G401.6 (cell line): Measurements from ENCODE around the gene WASF2.

Experiments used
- FAIRE-seq: peaks from 2 replicates; lab custom pipeline; 2012; peaks lifted over from hg19 to GRCh38; lab: Jason Lieb, UNC

The WASF2 gene

DNA sequence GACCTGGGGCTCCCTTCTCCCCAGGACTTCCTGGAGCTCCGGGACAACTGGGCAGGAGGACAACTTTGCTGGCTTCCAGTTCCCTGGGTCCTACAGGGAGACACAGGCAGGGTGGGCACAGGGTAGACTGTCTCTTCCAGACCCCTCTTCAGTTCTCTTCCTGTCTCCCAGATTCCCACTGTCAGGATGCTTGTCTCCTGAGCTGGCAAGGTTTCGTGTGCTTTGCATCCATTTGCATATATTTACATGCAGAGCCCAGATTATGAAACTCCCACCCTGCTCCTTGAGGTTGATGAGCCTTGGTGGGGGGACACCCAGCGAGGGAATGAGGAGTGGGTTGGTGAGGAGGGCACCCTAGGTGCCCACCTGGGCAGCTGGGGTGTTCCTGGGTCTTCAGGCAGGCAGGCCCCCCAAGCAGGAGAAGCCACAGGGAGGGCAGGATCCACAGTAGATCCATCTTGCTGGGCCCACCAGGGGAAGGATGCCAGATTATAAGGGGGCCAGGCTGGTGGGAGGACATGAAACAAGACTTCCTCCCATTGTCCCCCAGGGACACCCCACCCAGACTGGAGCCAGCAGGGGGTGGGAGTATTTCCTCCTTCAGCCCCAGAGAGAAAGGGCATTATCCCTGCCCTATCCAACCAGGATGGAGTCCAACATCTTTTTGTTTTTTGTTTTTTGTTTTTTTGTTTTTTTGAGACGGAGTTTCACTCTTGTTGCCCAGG is 115.4 kb downstream of the WASF2 start, which contains the start of gene FCN3:
TSS of gene FCN3 (minus strand) at position 463 of the 725 bp plus-strand sequence. CDS start at position 457, 6 bp downstream.
- no peak for FAIRE-seq

- no peak for FAIRE-seq
Observed at GRCh38 chr1:27372808-27373690, 116.9 kb downstream of the WASF2 start.

- FAIRE-seq: no peak
Observed at GRCh38 chr1:27372022-27372807, 117.8 kb downstream of the WASF2 start.

DNA sequence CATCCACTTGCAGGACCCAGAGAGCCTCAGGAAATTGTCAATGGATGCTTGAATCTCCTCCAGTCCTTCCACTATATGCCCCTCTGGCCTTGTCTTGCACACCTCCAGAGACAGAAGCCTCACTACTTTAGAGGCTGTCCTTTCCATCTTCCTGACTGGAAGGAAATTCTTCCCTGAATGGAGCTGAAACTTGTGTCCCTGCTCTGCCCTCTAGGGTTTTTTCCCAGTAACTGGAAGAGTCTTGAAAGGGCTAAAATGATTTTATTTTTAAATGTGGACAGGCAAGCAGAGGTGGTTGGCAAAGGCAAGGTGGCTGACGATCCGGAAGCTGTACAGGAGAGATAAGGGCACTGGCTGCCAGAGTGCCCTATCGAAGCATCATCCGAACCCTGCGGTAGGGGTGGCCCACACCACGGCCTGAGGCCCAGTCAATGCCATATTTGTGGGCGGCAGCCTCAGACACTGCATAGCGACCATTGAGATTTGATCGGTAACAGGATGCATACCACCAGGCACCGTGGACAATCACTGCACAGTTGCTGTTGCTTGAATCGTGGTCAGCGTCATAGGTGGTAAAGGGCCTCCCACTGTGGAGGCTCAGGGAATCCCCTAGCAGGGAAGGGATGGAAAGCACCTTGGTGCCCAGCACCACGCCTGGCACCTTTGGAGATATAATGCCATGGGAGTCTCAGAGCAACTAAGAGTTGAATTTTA is 120.9 kb downstream of the WASF2 start:
- FAIRE-seq: peak; percentile 81

DNA sequence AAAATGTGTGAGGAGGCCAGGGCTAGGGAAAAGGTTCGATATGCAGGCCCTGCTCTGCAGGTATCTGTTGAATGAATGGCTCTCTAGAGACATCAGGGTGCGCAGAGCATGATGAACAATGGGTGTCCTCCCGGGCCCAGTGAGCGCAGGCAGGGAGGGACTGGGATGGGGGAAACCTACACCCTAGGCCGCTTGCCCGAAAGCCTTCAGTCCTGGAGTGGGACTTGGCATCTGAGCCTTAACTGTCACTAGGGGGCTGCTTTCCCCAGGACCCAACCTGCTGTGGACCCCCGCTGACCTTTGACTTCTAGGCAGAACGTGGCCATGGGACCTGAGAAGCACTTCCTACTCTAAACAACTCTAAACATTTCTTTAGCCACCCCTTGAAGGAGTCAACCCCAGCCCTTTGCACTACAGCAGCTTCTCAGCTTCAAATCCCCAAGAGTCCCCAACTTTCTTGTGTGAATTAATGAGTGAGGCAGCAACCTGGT is 122.8 kb downstream of the WASF2 start:
- no peak for FAIRE-seq

DNA sequence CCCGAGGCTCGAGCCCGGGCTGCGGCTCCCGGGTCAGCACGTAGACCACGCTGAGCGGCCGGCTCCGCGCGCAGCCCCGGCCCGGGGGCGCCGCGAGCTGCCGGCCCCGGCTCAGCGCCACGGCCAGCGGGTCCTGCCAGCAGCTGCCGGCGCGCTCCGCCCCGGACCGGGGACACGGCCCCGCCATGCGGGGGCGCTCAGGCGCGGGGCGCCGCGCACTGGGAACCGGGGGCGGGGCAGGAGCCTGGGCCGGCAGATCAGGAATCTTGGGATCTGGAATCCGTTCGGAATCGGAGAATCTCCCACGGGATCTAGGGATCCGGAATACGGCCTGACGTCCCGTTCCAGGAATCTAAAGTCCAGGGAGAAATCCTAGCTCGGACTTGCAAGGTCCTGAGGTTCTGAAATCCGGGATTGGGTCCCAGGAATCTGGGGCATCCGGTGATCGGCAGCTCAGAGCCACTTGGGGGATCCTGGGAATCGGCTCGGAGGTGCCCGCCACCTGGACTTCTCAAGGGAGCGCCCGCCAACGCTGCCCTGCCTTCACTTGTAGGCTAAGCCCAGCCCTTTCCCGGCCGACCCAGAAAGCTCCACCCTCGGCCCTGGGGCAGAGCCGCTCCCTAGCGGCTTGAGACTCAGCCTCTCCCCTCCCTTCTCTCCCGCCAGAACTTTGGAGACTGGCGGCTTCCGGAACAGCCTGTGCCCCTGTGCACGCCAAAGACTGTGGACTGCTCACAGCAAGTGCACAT is 123.4 kb downstream of the WASF2 start, which contains the start of gene MAP3K6:
TSS of gene MAP3K6 (minus strand) at position 551 of the 749 bp plus-strand sequence. CDS start at position 187, 364 bp downstream.
- peak; percentile 86 for FAIRE-seq

GRCh38 chr1:27366113-27366410 is 123.9 kb downstream of the WASF2 start:
- no peak for FAIRE-seq

DNA sequence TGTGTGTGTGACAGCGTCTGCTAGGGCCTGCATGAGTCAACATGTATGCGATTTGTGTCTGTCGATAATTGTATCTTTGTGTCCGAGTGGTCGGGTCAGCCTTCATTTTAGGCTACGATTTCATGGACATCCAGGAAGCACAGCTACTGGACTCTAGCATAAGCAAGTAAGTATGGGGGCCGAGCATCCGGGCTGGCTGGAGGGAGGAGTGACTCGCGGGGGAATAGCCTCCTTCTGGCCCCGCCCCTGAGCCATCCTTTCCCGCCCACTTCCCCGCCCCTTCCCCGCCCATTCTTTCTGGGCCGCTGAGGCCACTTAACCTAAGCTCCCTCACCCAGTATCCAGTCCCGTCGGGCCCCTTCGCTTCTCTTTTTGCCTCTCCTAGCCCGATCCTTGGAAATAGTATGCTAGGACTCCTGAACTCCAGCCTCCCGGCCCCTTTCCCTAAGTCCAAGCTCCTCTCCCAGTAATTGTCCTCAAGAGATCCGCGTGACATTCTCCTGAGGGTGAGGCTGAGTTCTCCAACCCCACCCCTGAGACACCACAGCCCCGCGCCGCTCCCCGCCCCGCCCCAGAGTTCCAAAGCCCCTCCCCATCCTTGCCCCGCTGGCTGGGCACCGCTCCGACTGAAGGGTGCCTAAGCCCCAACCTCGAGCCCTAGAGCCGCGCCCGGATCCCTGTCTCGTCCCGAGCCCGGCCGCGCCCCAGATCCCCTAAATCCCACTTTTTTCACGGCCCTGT is 124.4 kb downstream of the WASF2 start:
- peak; percentile 82 for FAIRE-seq

DNA sequence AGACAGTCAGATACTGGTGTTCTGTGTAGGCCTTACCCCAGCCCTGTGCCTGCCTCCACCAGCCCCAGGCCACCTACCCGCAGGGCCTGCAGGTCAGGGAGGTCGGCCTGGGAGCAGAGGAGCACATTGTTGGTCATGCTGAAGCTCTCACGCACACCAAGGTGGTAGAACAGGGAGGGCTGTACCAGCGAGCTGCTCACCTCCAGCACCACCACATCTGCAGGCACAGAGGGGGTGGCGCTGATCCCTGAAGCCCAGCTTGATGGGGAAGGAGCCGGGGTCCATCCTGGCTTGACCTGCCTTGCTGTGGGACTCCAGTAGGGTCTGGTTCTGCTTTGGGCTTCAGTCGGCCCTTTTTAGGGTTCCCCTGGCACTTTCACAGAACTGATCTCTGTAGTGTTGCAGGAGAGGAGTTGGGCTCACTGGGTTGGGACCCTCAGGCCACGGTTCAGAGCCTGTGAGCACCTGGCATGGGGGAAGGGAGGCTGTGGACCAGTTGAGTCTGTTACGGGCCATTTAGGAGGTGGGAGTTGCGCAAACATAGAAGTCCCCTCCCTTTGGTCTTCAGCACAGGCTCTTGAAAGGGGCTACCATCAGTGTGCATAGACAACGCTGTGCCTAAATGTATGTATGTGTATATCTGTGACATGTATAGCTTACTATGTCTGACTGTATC is 125.1 kb downstream of the WASF2 start:
- no peak for FAIRE-seq

- FAIRE-seq: no peak
Observed at GRCh38 chr1:27363766-27364695, 125.9 kb downstream of the WASF2 start.

DNA sequence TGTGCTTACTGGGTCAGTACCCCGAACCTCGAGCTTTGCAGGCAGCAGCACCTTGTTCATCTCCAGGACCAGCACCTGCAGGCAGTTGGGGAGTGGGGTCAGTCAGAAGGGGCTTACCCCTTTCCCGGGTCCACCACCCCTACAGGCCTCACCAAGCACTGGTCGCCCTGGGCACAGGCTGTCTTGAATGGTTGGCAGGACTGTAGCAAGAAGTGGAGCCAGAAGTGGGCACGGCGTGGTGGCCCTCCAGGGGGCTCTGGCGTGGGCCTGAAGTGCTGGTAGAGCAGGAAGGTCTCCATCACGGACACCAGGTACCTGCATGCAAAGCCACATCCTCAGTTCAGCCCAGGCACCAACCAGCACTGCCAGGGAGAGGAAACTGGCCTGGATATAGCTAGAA is 128.4 kb downstream of the WASF2 start:
- FAIRE-seq: no peak

- FAIRE-seq: no peak
Observed at GRCh38 chr1:27361044-27361402, 128.9 kb downstream of the WASF2 start.

- FAIRE-seq: no peak
Observed at GRCh38 chr1:27360159-27361043, 129.6 kb downstream of the WASF2 start.

DNA sequence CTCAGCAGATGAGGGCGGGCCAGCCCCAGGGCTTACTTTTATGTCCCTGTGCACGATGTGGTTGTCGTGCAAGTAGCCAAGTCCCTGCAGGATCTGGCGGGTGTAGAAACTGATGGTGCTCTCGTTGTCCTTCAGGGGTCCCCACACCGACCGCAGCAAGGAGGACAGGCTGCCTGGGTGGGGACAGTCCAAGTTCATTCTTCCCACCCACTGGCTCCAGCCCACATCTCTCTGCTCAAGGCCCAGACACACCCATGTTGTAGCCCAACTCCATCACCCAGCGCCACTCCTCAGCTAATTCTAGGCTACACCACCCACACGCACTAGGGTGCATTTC is 130.2 kb downstream of the WASF2 start:
- no peak for FAIRE-seq

- no peak for FAIRE-seq
Observed at GRCh38 chr1:27358928-27359313, 131.0 kb downstream of the WASF2 start.

DNA sequence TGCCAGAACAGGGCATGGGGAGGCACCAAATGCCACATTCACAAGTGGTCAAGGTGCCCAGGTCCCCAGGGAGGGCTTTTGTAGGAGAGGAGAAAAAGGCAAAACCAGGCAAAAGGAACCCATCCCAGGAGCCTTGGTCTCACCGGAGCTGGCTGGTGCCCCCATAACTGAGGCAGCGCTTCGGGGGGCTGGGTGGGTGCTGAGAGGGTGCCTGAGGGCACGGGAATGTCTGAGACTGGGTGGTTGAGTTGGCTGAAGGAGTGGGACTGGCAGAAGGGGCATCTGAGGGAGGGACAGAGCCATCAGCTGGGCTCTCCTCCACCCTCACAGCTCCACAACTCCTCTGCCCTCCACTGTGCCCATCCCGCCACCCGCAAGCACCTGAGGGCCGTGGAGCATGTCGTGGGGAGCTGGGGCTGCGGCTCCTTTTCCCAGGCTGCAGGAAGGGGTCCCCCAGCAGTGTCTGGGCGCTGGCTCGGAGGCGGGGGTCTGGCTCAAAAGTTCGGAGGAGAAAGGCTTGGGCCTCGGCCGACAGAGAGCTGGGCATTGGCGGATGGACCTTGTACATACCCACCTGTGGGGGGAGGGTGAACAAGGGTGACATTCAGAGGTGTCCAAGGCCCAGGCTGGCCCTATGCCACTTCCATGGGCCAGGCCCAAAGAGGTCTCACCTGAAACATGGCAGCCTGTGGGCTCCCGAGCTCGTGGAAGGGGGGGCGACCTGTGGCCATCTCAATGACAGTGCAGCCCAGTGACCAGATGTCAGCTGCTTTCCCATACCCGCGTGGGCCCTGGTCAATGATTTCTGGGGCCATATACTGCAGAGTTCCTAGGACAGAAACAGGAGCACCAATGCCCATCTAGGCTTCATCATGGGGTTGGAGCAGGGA is 131.7 kb downstream of the WASF2 start:
- no peak for FAIRE-seq
